ENCODE data around the gene IRF6.

The IRF6 gene

DNA sequence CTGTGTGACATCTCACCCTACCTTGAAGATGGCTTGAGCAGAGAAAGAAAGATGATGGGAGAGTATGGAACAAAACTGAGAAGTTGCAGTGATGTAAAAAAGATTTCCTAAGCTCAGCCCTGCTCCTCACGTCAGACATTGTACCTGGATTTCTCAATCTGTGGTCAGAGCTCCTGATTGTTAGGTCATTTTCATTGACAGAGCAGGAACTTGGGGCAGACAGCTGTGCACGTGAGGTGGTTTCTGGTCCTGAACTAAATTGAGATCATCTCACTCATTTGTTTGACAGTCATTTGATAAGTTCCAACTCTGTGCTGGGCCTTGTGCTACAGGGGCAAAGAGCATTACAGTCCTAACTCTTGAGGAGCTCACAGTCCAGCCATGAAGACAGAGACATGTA lies 39.9 kb downstream of the IRF6 start:
- WGBS, 2 experiments = 94% methylated on average over 2 of the region's 2 CpGs

GRCh38 chr1:209761011-209761635 lies 44.8 kb downstream of the IRF6 start:
- no peaks in the 10 kb centered on the region for H3K4me1 ChIP-seq (ENCODE audit: control insufficient read depth, insufficient read depth, low read length)
- H3K9me3 ChIP-seq (ENCODE audit: control insufficient read depth, low read length) = no peaks in the 10 kb centered on the region
- peaks cover 6% of the 10 kb centered on the region for H3K27me3 ChIP-seq (ENCODE audit: control insufficient read depth, insufficient read depth, low read length, poor library complexity, severe bottlenecking)
- no peaks in the 10 kb centered on the region for H3K36me3 ChIP-seq (ENCODE audit: control insufficient read depth, insufficient read depth, low read length)
- H3K4me3 ChIP-seq (ENCODE audit: insufficient read depth, low read depth, low read length) = no peak overlapping the region
- H3K27ac ChIP-seq (ENCODE audit: insufficient read depth, low read depth, low read length, poor library complexity, severe bottlenecking) = no peak overlapping the region

More for the DNA sequence above, 39.9 kb downstream of the IRF6 start:
- Histone ChIP-seq H3K27ac (ENCODE audit: insufficient read depth, low read depth, low read length, poor library complexity, severe bottlenecking) (no peak overlapping the region), H3K9me3 (ENCODE audit: control insufficient read depth, low read length) (no peaks in the 10 kb centered on the region), H3K4me1 (ENCODE audit: control insufficient read depth, insufficient read depth, low read length) (no peaks in the 10 kb centered on the region), H3K27me3 (ENCODE audit: control insufficient read depth, insufficient read depth, low read length, poor library complexity, severe bottlenecking) (peaks cover 6% of the 10 kb centered on the region), H3K36me3 (ENCODE audit: control insufficient read depth, insufficient read depth, low read length) (no peaks in the 10 kb centered on the region), H3K4me3 (ENCODE audit: insufficient read depth, low read depth, low read length) (no peak overlapping the region)

DNA sequence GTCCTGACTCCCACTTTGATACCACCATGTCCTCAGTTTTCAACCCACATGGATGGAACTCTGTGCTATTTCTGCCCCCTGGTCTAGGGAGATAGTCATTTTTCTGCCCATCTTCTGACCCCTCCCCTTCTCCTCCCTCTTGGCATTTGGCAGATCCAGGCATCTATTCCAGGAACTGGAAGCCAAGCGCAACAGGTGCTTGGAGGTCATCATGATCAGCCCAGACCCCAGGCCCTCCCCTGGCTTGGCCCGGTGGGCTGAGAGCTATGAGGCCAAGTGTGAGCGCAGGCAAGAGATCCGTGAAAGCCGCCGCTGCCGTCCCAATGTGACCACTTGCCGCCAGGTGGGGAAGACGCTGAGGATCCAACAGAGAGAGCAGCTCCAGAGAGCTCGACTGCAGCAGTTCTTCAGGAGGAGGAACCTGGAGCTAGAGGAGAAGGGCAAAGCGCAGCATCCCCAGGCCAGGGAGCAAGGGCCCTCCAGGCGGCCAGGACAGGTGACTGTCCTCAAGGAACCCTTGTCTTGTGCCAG lies 46.0 kb downstream of the IRF6 start:
- Histone ChIP-seq H3K9me3 (ENCODE audit: control insufficient read depth, low read length) (no peaks in the 10 kb centered on the region), H3K27ac (ENCODE audit: insufficient read depth, low read depth, low read length, poor library complexity, severe bottlenecking) (no peak overlapping the region), H3K36me3 (ENCODE audit: control insufficient read depth, insufficient read depth, low read length) (no peaks in the 10 kb centered on the region), H3K27me3 (ENCODE audit: control insufficient read depth, insufficient read depth, low read length, poor library complexity, severe bottlenecking) (peaks cover 6% of the 10 kb centered on the region), H3K4me3 (ENCODE audit: insufficient read depth, low read depth, low read length) (no peak overlapping the region), H3K4me1 (ENCODE audit: control insufficient read depth, insufficient read depth, low read length) (no peaks in the 10 kb centered on the region)
- WGBS, 2 experiments = 91 to 94% methylated on average over 12 of the region's 12 CpGs

DNA sequence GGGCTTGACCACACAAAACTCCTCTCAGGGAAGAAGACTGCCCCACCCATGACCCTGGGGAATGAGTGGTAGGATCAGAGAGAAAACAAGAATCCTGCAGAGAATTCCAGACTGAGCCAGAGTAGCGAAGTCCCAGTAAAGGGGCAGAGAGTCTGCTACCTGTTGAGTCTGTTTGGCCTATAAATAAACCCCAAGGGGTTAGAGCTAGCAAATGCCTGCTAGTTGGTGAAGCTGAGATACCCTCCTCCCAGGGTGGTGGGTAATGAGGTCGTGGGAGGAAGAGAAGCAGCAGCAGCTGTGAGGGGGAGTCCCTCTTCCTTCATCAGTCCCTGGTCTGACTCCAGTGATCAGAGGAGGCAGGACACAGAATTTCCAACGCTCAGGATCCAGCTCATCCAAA lies 47.5 kb downstream of the IRF6 start:
- no peak overlapping the region for H3K4me3 ChIP-seq (ENCODE audit: insufficient read depth, low read depth, low read length)
- WGBS, 2 experiments = 61 to 78% methylated on average over 3 of the region's 3 CpGs
- no peaks in the 10 kb centered on the region for H3K36me3 ChIP-seq (ENCODE audit: control insufficient read depth, insufficient read depth, low read length)
- peaks cover 6% of the 10 kb centered on the region for H3K27me3 ChIP-seq (ENCODE audit: control insufficient read depth, insufficient read depth, low read length, poor library complexity, severe bottlenecking)
- no peak overlapping the region for H3K27ac ChIP-seq (ENCODE audit: insufficient read depth, low read depth, low read length, poor library complexity, severe bottlenecking)
- H3K4me1 ChIP-seq (ENCODE audit: control insufficient read depth, insufficient read depth, low read length) = no peaks in the 10 kb centered on the region
- H3K9me3 ChIP-seq (ENCODE audit: control insufficient read depth, low read length) = no peaks in the 10 kb centered on the region

GRCh38 chr1:209756615-209757445 lies 49.1 kb downstream of the IRF6 start:
- no peak overlapping the region for H3K4me3 ChIP-seq (ENCODE audit: insufficient read depth, low read depth, low read length)
- no peaks in the 10 kb centered on the region for H3K36me3 ChIP-seq (ENCODE audit: control insufficient read depth, insufficient read depth, low read length)
- H3K27me3 ChIP-seq (ENCODE audit: control insufficient read depth, insufficient read depth, low read length, poor library complexity, severe bottlenecking) = peaks cover 6% of the 10 kb centered on the region
- 94% methylated on average over 5 of the region's 5 CpGs for WGBS, 2 experiments
- no peaks in the 10 kb centered on the region for H3K9me3 ChIP-seq (ENCODE audit: control insufficient read depth, low read length)
- no peaks in the 10 kb centered on the region for H3K4me1 ChIP-seq (ENCODE audit: control insufficient read depth, insufficient read depth, low read length)
- no peak overlapping the region for H3K27ac ChIP-seq (ENCODE audit: insufficient read depth, low read depth, low read length, poor library complexity, severe bottlenecking)

- no peak within 1 kb of the TSS for H3K27ac ChIP-seq (ENCODE audit: insufficient read depth, low read depth, low read length, poor library complexity, severe bottlenecking)
- H3K36me3 ChIP-seq (ENCODE audit: control insufficient read depth, insufficient read depth, low read length) = no peaks in the 10 kb centered on the region
- H3K4me1 ChIP-seq (ENCODE audit: control insufficient read depth, insufficient read depth, low read length) = no peaks in the 10 kb centered on the region
- WGBS, 2 experiments = 82 to 86% methylated on average over 10 of the region's 10 CpGs
- H3K9me3 ChIP-seq (ENCODE audit: control insufficient read depth, low read length) = no peaks in the 10 kb centered on the region
- H3K27me3 ChIP-seq (ENCODE audit: control insufficient read depth, insufficient read depth, low read length, poor library complexity, severe bottlenecking) = peaks cover under 1% of the 10 kb centered on the region
- H3K4me3 ChIP-seq (ENCODE audit: insufficient read depth, low read depth, low read length) = no peak within 1 kb of the TSS
Observed at GRCh38 chr1:209755926-209756614, 49.9 kb downstream of the IRF6 start, which contains the start of gene TRAF3IP3. TRAF3IP3 (plus strand) TSS chr1:209756053; CDS start chr1:209760040, 3,987 bp downstream.

DNA sequence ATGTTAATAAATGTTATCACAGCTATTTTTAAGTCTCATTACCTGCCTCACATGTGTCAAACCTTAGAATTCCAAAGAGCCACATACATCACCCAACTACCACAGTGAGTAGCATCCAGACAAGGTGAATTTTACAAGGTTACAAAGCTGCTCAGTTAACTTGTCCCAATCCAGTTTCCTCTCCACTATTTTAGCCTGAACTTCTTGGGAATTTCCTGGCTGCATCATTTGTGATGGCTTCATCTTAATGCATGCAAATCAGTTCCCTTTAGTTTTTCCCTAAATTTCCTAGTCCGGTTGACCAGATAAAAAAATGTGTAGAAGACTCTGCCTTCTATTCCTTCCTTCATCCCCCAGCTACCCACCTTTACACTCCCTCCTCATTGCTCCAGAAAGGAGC lies 50.7 kb downstream of the IRF6 start:
- Histone ChIP-seq H3K9me3 (ENCODE audit: control insufficient read depth, low read length) (no peaks in the 10 kb centered on the region), H3K4me3 (ENCODE audit: insufficient read depth, low read depth, low read length) (no peak overlapping the region), H3K36me3 (ENCODE audit: control insufficient read depth, insufficient read depth, low read length) (no peaks in the 10 kb centered on the region), H3K27me3 (ENCODE audit: control insufficient read depth, insufficient read depth, low read length, poor library complexity, severe bottlenecking) (no peaks in the 10 kb centered on the region), H3K4me1 (ENCODE audit: control insufficient read depth, insufficient read depth, low read length) (no peaks in the 10 kb centered on the region), H3K27ac (ENCODE audit: insufficient read depth, low read depth, low read length, poor library complexity, severe bottlenecking) (no peak overlapping the region)
- WGBS, 2 experiments = 84 to 100% methylated on average over 1 of the region's 1 CpG

DNA sequence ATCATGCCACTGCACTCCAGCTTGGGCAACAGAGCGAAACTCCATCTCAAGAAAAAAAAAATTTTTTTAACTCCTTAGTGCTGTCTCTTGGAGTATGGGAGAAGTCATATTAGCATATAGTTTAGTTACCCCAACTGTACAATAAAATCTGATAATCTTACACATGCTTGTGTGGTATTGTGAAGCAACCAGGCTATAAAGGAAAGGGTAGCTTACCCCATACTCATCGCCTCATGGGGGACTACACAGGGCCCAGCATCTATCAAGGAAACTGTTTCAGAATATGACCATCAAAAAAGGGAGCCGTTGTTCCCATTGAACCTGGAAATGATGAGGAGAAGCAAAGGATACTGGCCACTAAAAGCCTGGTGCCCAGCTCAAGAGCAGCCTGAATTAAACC lies 53.1 kb downstream of the IRF6 start:
- Histone ChIP-seq H3K4me3 (ENCODE audit: insufficient read depth, low read depth, low read length) (no peak overlapping the region), H3K36me3 (ENCODE audit: control insufficient read depth, insufficient read depth, low read length) (no peaks in the 10 kb centered on the region), H3K9me3 (ENCODE audit: control insufficient read depth, low read length) (no peaks in the 10 kb centered on the region), H3K27me3 (ENCODE audit: control insufficient read depth, insufficient read depth, low read length, poor library complexity, severe bottlenecking) (no peaks in the 10 kb centered on the region), H3K27ac (ENCODE audit: insufficient read depth, low read depth, low read length, poor library complexity, severe bottlenecking) (no peak overlapping the region), H3K4me1 (ENCODE audit: control insufficient read depth, insufficient read depth, low read length) (no peaks in the 10 kb centered on the region)
- WGBS, 2 experiments = 82 to 96% methylated on average over 2 to 3 of the region's 3 CpGs

DNA sequence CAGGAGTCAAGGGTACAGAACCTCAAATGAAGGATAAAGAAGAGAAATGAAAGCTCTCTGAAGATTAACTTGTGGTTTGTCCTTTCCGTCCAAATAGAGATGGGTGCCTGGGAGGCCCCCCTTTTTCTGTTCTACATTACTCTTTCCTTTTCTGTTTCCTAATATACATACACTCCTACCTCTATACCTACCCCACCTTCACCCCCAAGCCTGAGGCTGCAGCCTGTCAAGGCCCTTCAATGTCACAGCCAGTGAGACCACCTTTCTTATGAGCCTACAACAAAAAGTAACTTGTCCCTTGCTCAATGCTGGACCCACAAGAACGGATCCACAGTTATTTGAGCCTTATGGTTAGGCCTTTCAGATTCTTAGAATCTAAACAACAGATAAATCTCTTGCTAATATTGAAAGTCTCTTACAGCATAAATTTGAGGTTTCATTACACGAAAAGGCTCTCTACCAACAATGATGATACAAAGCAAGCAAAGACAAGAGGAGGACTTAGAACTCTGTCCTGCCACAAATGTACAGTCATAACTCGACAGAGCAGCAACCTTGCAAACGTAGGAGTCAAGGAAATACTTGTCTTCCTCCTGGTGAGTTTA lies 54.2 kb downstream of the IRF6 start:
- no peaks in the 10 kb centered on the region for H3K4me1 ChIP-seq (ENCODE audit: control insufficient read depth, insufficient read depth, low read length)
- 92 to 94% methylated on average over 5 of the region's 5 CpGs for WGBS, 2 experiments
- no peaks in the 10 kb centered on the region for H3K36me3 ChIP-seq (ENCODE audit: control insufficient read depth, insufficient read depth, low read length)
- no peak overlapping the region for H3K4me3 ChIP-seq (ENCODE audit: insufficient read depth, low read depth, low read length)
- no peak overlapping the region for H3K27ac ChIP-seq (ENCODE audit: insufficient read depth, low read depth, low read length, poor library complexity, severe bottlenecking)
- H3K27me3 ChIP-seq (ENCODE audit: control insufficient read depth, insufficient read depth, low read length, poor library complexity, severe bottlenecking) = no peaks in the 10 kb centered on the region
- H3K9me3 ChIP-seq (ENCODE audit: control insufficient read depth, low read length) = no peaks in the 10 kb centered on the region
